Measurements from ENCODE around the gene ZNF337.

DNA sequence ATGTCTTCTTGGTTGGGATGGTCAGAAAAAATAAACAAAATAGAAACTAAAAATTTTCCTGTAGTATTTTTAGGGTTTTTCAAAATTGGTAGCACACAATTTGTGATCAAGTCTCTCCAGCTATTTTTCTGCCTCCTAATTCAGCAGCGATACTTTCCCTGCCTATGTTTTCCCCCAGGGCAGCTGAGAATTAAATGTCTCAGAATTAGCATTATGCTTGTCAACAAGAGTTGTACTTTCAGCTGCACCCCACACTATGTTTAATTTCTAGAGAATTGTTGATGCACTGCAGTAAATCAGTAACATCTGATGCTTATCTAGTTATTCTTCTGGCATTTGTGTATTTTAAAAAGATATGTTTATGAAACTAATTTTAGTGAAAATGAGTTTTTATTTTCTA, 34.2 kb upstream of the ZNF337 start:
- TF ChIP-seq, protein P1, sequence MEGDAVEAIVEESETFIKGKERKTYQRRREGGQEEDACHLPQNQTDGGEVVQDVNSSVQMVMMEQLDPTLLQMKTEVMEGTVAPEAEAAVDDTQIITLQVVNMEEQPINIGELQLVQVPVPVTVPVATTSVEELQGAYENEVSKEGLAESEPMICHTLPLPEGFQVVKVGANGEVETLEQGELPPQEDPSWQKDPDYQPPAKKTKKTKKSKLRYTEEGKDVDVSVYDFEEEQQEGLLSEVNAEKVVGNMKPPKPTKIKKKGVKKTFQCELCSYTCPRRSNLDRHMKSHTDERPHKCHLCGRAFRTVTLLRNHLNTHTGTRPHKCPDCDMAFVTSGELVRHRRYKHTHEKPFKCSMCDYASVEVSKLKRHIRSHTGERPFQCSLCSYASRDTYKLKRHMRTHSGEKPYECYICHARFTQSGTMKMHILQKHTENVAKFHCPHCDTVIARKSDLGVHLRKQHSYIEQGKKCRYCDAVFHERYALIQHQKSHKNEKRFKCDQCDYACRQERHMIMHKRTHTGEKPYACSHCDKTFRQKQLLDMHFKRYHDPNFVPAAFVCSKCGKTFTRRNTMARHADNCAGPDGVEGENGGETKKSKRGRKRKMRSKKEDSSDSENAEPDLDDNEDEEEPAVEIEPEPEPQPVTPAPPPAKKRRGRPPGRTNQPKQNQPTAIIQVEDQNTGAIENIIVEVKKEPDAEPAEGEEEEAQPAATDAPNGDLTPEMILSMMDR (IDR thresholded peaks at IDR 0.05; ENCODE audit: insufficient read depth, low read depth, low read length): no peak
- TF ChIP-seq EZH2 (IDR thresholded peaks at IDR 0.05; ENCODE audit: insufficient read depth, low read length): no peak
